ENCODE results near the gene MAP3K13.

Gene MAP3K13

GRCh38 chr3:185362850-185363661, at the start of gene MAP3K13:
TSS of gene MAP3K13 (plus strand) at chr3:185363136. CDS start at chr3:185428582, 65,446 bp downstream.
- peak in 1 of 2 donors; percentile 15 for DNase-seq

GRCh38 chr3:185313693-185314246, 49.2 kb upstream of the MAP3K13 start:
- no peak for DNase-seq

- no peak for DNase-seq
Observed at GRCh38 chr3:185316740-185317412, 46.1 kb upstream of the MAP3K13 start.

- no peak for DNase-seq
Observed at GRCh38 chr3:185317674-185318073, 45.3 kb upstream of the MAP3K13 start.

- DNase-seq: no peak
Observed at GRCh38 chr3:185318141-185318540, 44.8 kb upstream of the MAP3K13 start.

- no peak for DNase-seq
Observed at GRCh38 chr3:185319801-185320200, 43.1 kb upstream of the MAP3K13 start.

GRCh38 chr3:185320949-185321348, 42.0 kb upstream of the MAP3K13 start:
- DNase-seq: no peak

- no peak for DNase-seq
Observed at GRCh38 chr3:185322101-185322719, 40.7 kb upstream of the MAP3K13 start.

- DNase-seq: no peak
Observed at GRCh38 chr3:185325946-185326791, 36.8 kb upstream of the MAP3K13 start.

- DNase-seq: no peak
Observed at GRCh38 chr3:185327062-185327461, 35.9 kb upstream of the MAP3K13 start.

GRCh38 chr3:185328324-185329004, 34.5 kb upstream of the MAP3K13 start:
- no peak for DNase-seq

GRCh38 chr3:185330238-185330637, 32.7 kb upstream of the MAP3K13 start:
- DNase-seq: no peak

GRCh38 chr3:185330644-185331043, 32.3 kb upstream of the MAP3K13 start:
- no peak for DNase-seq

GRCh38 chr3:185332026-185332735, 30.8 kb upstream of the MAP3K13 start:
- DNase-seq: no peak

- DNase-seq: no peak
Observed at GRCh38 chr3:185335799-185336198, 27.1 kb upstream of the MAP3K13 start.

GRCh38 chr3:185337231-185337816, 25.6 kb upstream of the MAP3K13 start:
- DNase-seq: no peak

GRCh38 chr3:185339945-185340344, 23.0 kb upstream of the MAP3K13 start:
- no peak for DNase-seq

GRCh38 chr3:185340751-185341150, 22.2 kb upstream of the MAP3K13 start:
- DNase-seq: no peak

GRCh38 chr3:185341616-185342458, 21.1 kb upstream of the MAP3K13 start:
- no peak for DNase-seq
